H1 (cell line): ENCODE results near the gene DEXI. TPM values are rescaled to one million over a fixed set of nuclear protein-coding genes. Genes with fewer than 3 reads are reported as not detected.
"Not testable (repeated sequence)": the region's sequence is repeated elsewhere in the genome, so short reads cannot be mapped to it uniquely, and the experiment has no call there.

ENCODE experiments used
- CTCF ChIA-PET: fragments of 300-600 bp; sonication (Branson Sonifier 250); formaldehyde crosslinking; loops from one replicate; lab custom pipeline; 2021; ENCODE audit not compliant: partially characterized antibody; lab: Charles Lee
- POLR2A ChIA-PET: fragments of 300-600 bp; sonication (Branson Sonifier 250); formaldehyde crosslinking; loops from one replicate; lab custom pipeline; 2021; ENCODE audit warnings: inconsistent platforms; ENCODE audit not compliant: partially characterized antibody; lab: Charles Lee
- DNase-seq, 2 experiments: peaks; one replicate each; pipeline versions ENCODE4 v3.0.0 to v3.0.0-alpha.2; 2010 to 2022; ENCODE audit warnings: low spot score in 2 of 2, low read depth in 1 of 2, mixed read lengths in 1 of 2
- FAIRE-seq: peaks from 2 replicates; lab custom pipeline; 2011; peaks lifted over from hg19 to GRCh38; lab: Jason Lieb, UNC
- H2AFZ ChIP-seq: 2 replicates; pipeline ENCODE4 v1.8.1; 2012; ENCODE audit warnings: low read length, inconsistent platforms
- H2AK5ac ChIP-seq: 2 replicates; pipeline ENCODE4 v1.6.1; 2013; ENCODE audit warnings: low read depth, low read length
- H2BK120ac ChIP-seq: replicated peaks from 2 replicates; pipeline ENCODE3; 2013; ENCODE audit warnings: low read depth, low read length, inconsistent platforms
- H2BK12ac ChIP-seq: 2 replicates; pipeline ENCODE4 v1.6.1; 2013; ENCODE audit warnings: low read depth, low read length
- H2BK15ac ChIP-seq: 2 replicates; pipeline ENCODE4 v1.6.1; 2013; ENCODE audit warnings: low read length
- H2BK20ac ChIP-seq: 2 replicates; pipeline ENCODE4 v1.6.1; 2013; ENCODE audit warnings: low read length
- H2BK5ac ChIP-seq: 2 replicates; pipeline ENCODE4 v1.6.1; 2013; ENCODE audit warnings: low read depth, low read length
- H3K14ac ChIP-seq: 2 replicates; pipeline ENCODE4 v1.6.1; 2013; ENCODE audit warnings: inconsistent platforms; ENCODE audit not compliant: insufficient read length
- H3K18ac ChIP-seq: 2 replicates; pipeline ENCODE4 v1.6.1; 2013; ENCODE audit warnings: low read length; ENCODE audit errors: extremely low read depth
- H3K23ac ChIP-seq: 2 replicates; pipeline ENCODE4 v1.6.1; 2013; ENCODE audit warnings: inconsistent platforms; ENCODE audit not compliant: insufficient read length
- H3K23me2 ChIP-seq: 2 replicates; pipeline ENCODE4 v1.6.1; 2013; ENCODE audit warnings: low read depth, low read length
- H3K27ac ChIP-seq: 2 replicates; pipeline ENCODE4 v1.6.1; 2011; ENCODE audit warnings: low read depth, low read length, inconsistent platforms
- H3K27me3 ChIP-seq, 4 experiments: replicated peaks in 1 of 4; 1 replicate in 1 of 4; 2 replicates in 3 of 4; pipeline versions ENCODE4 v1.6.1 to v1.8.1; 2011 to 2013; ENCODE audit warnings: low read length in 3 of 4, mild to moderate bottlenecking in 3 of 4, inconsistent platforms in 2 of 4, mixed read lengths in 2 of 4, moderate library complexity in 1 of 4; ENCODE audit not compliant: control insufficient read depth in 3 of 4, insufficient read depth in 3 of 4; ENCODE audit errors: extremely low read depth in 1 of 4
- H3K36me3 ChIP-seq, 4 experiments: 2 replicates each; pipeline versions ENCODE4 v1.6.1 to v1.8.1; 2011 to 2013; ENCODE audit warnings: mild to moderate bottlenecking in 4 of 4, low read length in 3 of 4, moderate library complexity in 2 of 4, control low read depth in 1 of 4, inconsistent platforms in 1 of 4; ENCODE audit not compliant: insufficient read depth in 4 of 4, control insufficient read depth in 2 of 4
- H3K4ac ChIP-seq: replicated peaks from 2 replicates; pipeline ENCODE3; 2013; ENCODE audit warnings: low read length, low read depth, mixed read lengths, inconsistent platforms; ENCODE audit not compliant: insufficient read length
- H3K4me1 ChIP-seq, 4 experiments: replicated peaks in 1 of 4; 1 replicate in 1 of 4; 2 replicates in 3 of 4; pipeline versions ENCODE4 v1.6.1 to v1.8.1; 2011 to 2013; ENCODE audit warnings: low read length in 3 of 4, inconsistent platforms in 2 of 4, mixed read lengths in 1 of 4; ENCODE audit not compliant: insufficient read depth in 4 of 4, control insufficient read depth in 3 of 4
- H3K4me2 ChIP-seq, 2 experiments: 2 replicates each; pipeline versions ENCODE4 v1.6.1 to v1.8.1; 2011 to 2013; ENCODE audit warnings: low read depth in 2 of 2, low read length in 2 of 2, control low read depth in 1 of 2, inconsistent platforms in 1 of 2, mild to moderate bottlenecking in 1 of 2; ENCODE audit not compliant: insufficient read depth in 1 of 2
- H3K4me3 ChIP-seq, 4 experiments: fragments of 200-600, 300-600 bp in 1 of 4; sonication (generic), shearing (Covaris generic), sonication (Bioruptor Twin) in 1 of 4; 2 replicates each; pipeline versions ENCODE4 v1.5.1 to v1.8.1; 2011 to 2016; ENCODE audit warnings: low read length in 4 of 4, low read depth in 3 of 4, control low read depth in 2 of 4, inconsistent platforms in 2 of 4, mild to moderate bottlenecking in 2 of 4, mixed read lengths in 1 of 4, moderate library complexity in 1 of 4; ENCODE audit not compliant: insufficient read depth in 2 of 4; ENCODE audit errors: extremely low read depth in 1 of 4
- H3K56ac ChIP-seq: replicated peaks from 2 replicates; pipeline ENCODE3; 2013; ENCODE audit warnings: low read depth, mild to moderate bottlenecking, mixed read lengths, low read length, inconsistent platforms; ENCODE audit not compliant: insufficient read length
- H3K79me1 ChIP-seq: 2 replicates; pipeline ENCODE4 v1.6.1; 2013; ENCODE audit warnings: low read depth, low read length, control low read depth
- H3K79me2 ChIP-seq, 2 experiments: 2 replicates each; pipeline versions ENCODE4 v1.6.1 to v1.8.1; 2012 to 2013; ENCODE audit warnings: low read length in 2 of 2, mild to moderate bottlenecking in 2 of 2, inconsistent platforms in 1 of 2; ENCODE audit not compliant: insufficient read depth in 2 of 2, control insufficient read depth in 1 of 2
- H3K9ac ChIP-seq, 4 experiments: replicated peaks in 1 of 4; 1 replicate in 1 of 4; 2 replicates in 3 of 4; pipeline versions ENCODE4 v1.6.1 to v1.8.1; 2011 to 2013; ENCODE audit warnings: low read depth in 3 of 4, low read length in 3 of 4, control low read depth in 2 of 4, mild to moderate bottlenecking in 2 of 4, moderate library complexity in 2 of 4, inconsistent platforms in 1 of 4; ENCODE audit errors: extremely low read depth in 1 of 4
- H3K9me3 ChIP-seq, 2 experiments: 2 replicates each; pipeline versions ENCODE4 v1.6.1 to v1.8.1; 2012 to 2013; ENCODE audit warnings: mild to moderate bottlenecking in 2 of 2, moderate library complexity in 2 of 2, control low read depth in 1 of 2, inconsistent platforms in 1 of 2, low read depth in 1 of 2, low read length in 1 of 2, mixed read lengths in 1 of 2; ENCODE audit not compliant: insufficient read depth in 2 of 2
- H4K20me1 ChIP-seq, 2 experiments: replicated peaks in 1 of 2; 2 replicates each; pipeline versions ENCODE3 to v1.8.1; 2011 to 2013; ENCODE audit warnings: inconsistent platforms in 2 of 2, low read length in 2 of 2, mild to moderate bottlenecking in 1 of 2; ENCODE audit not compliant: insufficient read depth in 2 of 2, control insufficient read depth in 1 of 2
- H4K5ac ChIP-seq: 2 replicates; pipeline ENCODE4 v1.6.1; 2013; ENCODE audit warnings: low read length, low read depth, mixed read lengths, inconsistent platforms; ENCODE audit not compliant: insufficient read length
- H4K8ac ChIP-seq: 2 replicates; pipeline ENCODE4 v1.8.0; 2013; ENCODE audit warnings: mild to moderate bottlenecking, moderate library complexity, low read length, inconsistent platforms; ENCODE audit not compliant: insufficient read depth; ENCODE audit errors: extremely low read depth
- H4K91ac ChIP-seq: replicated peaks from 2 replicates; pipeline ENCODE3; 2013; ENCODE audit warnings: low read length, mixed read lengths, inconsistent platforms; ENCODE audit not compliant: insufficient read length
- WGBS, 2 experiments: shearing (Covaris generic) in 1 of 2; methylation state at CpG; one replicate each; pipeline versions ENCODE4 v1.1.6 to v1.1.7; 2013 to 2015; ENCODE audit warnings: low lambda C conversion rate in 2 of 2, mixed read lengths in 2 of 2, inconsistent platforms in 1 of 2, low coverage in 1 of 2, missing lambda C conversion rate in 1 of 2; ENCODE audit not compliant: insufficient replicate concordance in 2 of 2, insufficient coverage in 1 of 2, insufficient read length in 1 of 2; ENCODE audit errors: extremely low coverage in 1 of 2, missing lambda C conversion rate in 1 of 2; 5-methylcytosine and 5-hydroxymethylcytosine counted together
- polyA plus RNA-seq, 7 experiments: library from polyadenylated mRNA; depleted of rRNA in 3 of 7; stranded (reverse) in 5 of 7; unstranded in 2 of 7; fragments of >200 nt in 5 of 7; fragments of 200-250 nt in 2 of 7; gene quantifications; 1 replicate in 5 of 7; 2 replicates in 1 of 7; 4 replicates in 1 of 7; pipeline versions ENCODE4 v1.2.1 to v1.2.3, GENCODE V29; 2011 to 2013; ENCODE audit warnings: missing spikeins in 2 of 7, mixed read lengths in 2 of 7
- total RNA-seq: library from RNA; stranded (reverse); fragmentation: NEBNext Ultra II Directional; extraction: Animal tissue kit (Norgen Biotek cat#: 25700); gene quantifications from 2 replicates; pipeline ENCODE4 v1.2.1, GENCODE V29; 2021

DEXI gene
- total and polyA plus RNA-seq, 2 of the 8 experiments (the other 6 are each of a cell fraction or from before 2014, with no cell fraction given) = 39.5 to 47.3 TPM

GRCh38 chr16:10966559-10966958 is 24.3 kb upstream of the DEXI start:
- H2BK15ac ChIP-seq, H2AK5ac ChIP-seq, H2BK12ac ChIP-seq, H2BK20ac ChIP-seq, H4K91ac ChIP-seq, H3K4me1 ChIP-seq, H3K4me3 ChIP-seq, H3K79me1 ChIP-seq, H3K79me2 ChIP-seq, H4K8ac ChIP-seq, H2BK5ac ChIP-seq, H4K20me1 ChIP-seq, POLR2A ChIA-PET, H3K27ac ChIP-seq, DNase-seq, H3K9ac ChIP-seq, H2AFZ ChIP-seq, H3K27me3 ChIP-seq, FAIRE-seq, H3K36me3 ChIP-seq, H3K23ac ChIP-seq, H4K5ac ChIP-seq, H3K18ac ChIP-seq, H3K4ac ChIP-seq, H3K56ac ChIP-seq, H3K4me2 ChIP-seq, H3K14ac ChIP-seq, H3K23me2 ChIP-seq, H3K9me3 ChIP-seq, H2BK120ac ChIP-seq: not testable (repeated sequence)
- 95% methylated on average over 4 of the region's 4 CpGs; no CpG with 5 or more reads in 1 of the 2 experiments for WGBS, 2 experiments
- CTCF ChIA-PET = interaction anchor here (0.6 to 8.2 kb wide), 7 partner anchors 14 to 458 kb away, joined by 3 to 117 read pairs (median 4); no protein-coding TSS in a partner anchor
